GM21619 (cell line): ENCODE results near the gene TTR.

Source experiments
- ATAC-seq: cut with Tn5 transposase; IDR thresholded peaks from one replicate; pipeline ENCODE4 v1.9.1; 2021; ENCODE audit not compliant: unreplicated experiment

Gene TTR

DNA sequence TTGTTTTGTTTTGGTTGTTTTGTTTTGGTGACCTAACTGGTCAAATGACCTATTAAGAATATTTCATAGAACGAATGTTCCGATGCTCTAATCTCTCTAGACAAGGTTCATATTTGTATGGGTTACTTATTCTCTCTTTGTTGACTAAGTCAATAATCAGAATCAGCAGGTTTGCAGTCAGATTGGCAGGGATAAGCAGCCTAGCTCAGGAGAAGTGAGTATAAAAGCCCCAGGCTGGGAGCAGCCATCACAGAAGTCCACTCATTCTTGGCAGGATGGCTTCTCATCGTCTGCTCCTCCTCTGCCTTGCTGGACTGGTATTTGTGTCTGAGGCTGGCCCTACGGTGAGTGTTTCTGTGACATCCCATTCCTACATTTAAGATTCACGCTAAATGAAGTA lies at the start of gene TTR:
TSS of gene TTR (plus strand) at position 250 of the 400 bp plus-strand sequence. CDS start at position 276, 26 bp downstream.
- ATAC-seq, result no peak

DNA sequence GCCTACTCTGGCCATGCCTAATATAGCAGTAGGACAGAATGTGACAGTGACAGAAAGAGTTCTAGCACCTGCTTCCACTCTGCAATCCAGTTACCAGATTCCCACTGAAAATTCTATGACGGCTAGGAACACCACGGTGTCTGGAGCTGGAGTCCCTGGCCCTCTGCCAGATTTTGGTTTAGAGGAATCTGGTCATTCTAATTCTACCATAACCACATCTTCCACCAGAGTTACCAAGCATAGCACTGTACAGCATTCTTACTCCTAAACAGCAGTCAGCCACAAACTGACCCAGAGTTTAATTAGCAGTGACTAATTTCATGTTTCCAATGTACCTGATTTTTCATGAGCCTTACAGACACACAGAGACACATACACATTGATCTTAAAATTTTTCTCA lies 45.2 kb upstream of the TTR start:
- no peak for ATAC-seq

DNA sequence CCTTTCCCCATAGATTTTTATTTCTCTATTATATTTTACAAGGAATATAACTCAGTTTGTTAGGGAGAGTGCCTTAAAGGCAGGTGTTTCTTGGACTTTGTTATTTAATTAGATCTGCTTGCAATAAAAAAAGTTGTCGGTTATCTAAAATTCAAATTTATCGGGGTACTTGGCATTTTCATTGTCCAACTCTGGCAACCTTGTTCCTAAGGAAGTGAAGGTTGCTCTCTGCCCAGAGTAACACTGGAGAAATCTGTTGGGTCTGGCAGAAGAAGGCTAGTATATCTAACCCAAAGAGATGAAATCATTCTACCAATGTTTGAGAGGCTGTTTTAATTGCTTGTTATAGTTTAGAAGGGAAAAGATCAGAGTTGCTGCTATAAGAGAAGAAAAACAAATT lies 42.8 kb upstream of the TTR start:
- ATAC-seq, result no peak

- no peak for ATAC-seq
These were observed 42.3 kb upstream of the TTR start for GRCh38 chr18:31549416-31549815.

DNA sequence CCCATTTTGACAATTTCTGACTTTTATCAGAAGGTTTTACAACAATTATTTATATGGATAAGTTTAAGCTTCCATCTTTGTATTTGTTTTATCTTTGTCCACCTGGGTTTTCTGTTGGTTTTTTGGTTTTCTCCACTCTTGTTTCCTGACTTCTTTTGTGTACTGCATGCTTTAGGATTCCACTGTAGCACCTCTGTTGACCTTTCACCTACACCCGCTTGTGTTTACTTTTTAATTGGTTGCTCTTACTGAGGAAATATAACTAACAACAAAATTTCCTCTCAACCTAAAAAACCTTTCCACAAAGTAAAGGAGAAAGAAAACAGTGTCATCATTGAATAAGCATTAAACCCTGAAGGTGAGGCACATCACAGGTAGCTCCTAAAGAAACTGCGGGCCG lies 39.8 kb upstream of the TTR start:
- ATAC-seq, result no peak

DNA sequence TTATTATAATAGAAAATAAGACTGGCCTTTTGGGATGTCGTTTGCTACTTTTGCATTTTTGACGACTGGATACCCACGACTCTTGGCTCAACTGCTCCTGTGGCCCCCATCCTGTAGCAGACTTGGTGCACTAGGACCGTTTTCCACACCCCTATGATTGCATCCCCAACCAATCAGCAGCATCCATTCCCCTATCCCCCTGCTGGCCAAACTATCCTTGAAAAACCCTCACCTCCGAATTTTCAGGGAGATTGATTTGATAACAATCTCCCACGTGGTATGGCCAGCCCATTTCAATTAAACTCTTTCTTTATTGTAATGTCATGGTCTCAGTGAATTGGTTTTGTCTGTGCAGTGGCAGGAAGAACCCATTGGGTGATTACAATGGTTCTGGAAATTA lies 37.9 kb upstream of the TTR start:
- no peak for ATAC-seq

- ATAC-seq, result no peak
These were observed 36.9 kb upstream of the TTR start for GRCh38 chr18:31554776-31555175.

GRCh38 chr18:31555971-31556747 lies 35.5 kb upstream of the TTR start:
- ATAC-seq, result peak; percentile 55

DNA sequence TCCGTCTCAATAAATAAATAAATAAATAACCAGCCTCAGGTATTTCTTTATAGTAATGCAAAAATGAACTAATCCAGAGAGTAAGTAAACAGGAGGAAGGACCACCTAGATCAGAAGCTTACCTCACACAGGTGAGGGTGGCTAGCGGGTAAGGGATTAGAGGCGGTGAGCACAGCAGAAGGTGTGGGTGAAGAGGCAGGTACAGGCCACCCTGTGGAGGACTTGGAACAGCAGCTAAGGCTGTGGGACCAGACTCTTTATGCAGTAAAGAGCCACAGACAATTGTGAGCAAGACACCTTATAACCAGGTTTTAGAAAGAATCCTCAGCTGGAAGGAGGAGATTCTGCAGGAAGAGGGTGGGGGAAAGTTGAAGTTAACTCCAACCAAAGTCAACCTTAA lies 34.2 kb upstream of the TTR start:
- no peak for ATAC-seq

- no peak for ATAC-seq
These were observed 33.1 kb upstream of the TTR start for GRCh38 chr18:31558567-31558966.

GRCh38 chr18:31562726-31563125 lies 29.0 kb upstream of the TTR start:
- no peak for ATAC-seq

DNA sequence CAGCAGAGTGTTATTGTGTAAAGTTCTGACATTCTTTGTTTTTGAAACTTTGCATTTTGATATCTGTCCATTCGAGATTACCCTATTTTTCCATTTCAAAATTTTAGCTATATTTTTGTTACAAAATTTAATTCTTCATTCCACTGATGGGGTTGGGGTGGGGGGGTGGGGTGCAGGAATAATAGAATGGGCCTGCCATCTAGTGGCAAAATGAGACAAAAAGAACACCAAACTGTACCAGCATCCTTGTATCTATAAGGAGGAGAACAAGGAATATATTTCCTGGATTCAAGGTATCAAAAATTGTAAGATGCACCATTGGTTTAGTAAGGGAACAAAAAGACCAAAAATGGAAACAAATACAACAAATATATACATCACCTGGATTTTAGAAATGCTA lies 27.9 kb upstream of the TTR start:
- ATAC-seq, result no peak

- ATAC-seq, result no peak
These were observed 26.3 kb upstream of the TTR start for GRCh38 chr18:31565345-31565744.

- ATAC-seq, result no peak
These were observed 25.7 kb upstream of the TTR start for GRCh38 chr18:31565782-31566512.

DNA sequence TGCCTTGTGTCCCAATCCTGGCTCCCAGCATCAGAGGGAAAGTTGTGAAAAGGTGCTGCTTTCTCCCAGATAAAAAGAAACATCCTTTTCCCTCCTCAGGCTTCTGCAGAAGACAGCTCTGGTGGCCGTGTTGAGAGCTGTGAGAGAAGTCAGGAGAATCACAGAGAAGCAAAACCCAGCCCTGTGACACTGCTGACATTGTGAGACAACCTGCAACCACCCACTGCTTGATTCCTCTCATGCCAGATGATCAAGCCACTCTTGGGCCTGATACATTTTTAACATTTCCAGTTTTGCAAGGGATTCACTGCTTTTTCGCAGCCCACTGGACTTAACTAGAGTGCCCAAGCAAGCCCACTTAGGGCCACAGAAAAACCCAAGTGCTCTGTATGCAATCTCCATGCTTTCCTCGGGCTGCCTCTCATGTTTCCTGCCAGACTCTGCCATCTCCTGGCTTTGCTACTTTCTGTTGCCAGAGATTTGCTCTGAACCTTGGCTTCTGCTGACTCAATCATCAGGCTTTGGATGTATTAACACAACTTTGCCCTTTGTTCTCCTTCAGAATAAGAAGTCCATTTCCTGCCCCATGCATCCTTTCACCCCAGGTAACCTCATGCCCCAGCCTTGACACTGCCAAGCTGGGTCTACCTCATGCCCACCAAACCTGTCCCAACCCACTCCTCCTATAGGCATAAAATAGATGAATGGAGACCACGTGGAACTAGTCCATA lies 24.9 kb upstream of the TTR start:
- ATAC-seq, result no peak

DNA sequence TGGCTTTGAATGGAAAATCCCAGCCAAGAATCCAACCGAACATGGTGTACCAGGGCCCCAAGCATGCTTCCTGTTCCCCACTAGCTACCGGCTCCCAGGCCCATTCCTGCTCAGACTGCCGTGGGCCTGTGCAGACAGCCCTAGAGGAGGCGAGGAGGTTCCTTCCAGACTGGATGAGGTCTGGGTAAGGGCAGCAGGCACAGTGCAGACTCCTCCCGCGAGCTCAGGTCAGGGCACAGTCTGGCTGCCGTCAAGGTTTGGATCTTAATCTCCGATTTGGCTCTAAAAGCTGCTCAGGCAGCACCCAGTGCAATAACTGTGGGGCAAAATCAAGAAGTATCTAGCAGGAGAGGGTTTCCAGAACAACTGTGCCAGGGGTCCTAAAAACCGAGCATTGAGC lies 19.3 kb upstream of the TTR start:
- ATAC-seq, result no peak

DNA sequence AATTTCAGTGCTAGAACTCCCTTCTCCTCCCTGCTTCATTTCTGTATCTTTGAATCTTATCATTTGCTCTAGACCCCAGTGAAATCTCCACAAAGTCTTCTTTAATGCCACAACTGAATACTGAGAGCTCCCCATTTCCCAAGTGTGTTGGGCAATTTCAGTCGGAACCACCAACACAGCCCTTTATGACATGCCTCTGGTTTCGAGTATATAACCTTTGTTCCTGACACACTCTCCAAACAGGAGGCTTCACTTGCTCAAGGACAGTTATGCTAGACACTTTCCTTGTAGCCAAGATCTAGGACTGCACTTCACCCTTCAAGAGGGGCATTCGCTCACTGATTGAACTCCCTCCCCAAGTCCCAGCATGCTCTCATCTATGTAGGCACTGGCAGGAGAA lies 18.6 kb upstream of the TTR start:
- no peak for ATAC-seq

DNA sequence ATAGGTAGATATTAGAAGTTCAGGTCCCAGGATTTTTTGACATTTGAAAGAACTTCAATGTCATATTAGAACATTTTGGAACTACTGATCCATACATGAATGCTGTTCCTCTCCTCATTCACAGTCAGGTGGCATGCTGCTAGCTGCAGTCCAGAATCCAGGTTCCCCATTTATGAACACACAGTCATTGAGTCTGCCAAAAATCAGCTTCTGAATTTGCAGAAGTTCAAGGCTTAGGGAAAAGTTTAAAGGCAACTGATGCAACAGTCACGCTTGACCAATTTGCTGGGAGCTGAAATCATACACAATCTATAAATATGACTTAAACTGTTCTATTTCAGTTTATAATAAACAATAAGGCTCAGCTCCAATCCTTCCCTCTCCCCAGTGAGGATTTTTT lies 17.3 kb upstream of the TTR start:
- no peak for ATAC-seq

GRCh38 chr18:31575515-31576257 lies 16.0 kb upstream of the TTR start:
- no peak for ATAC-seq

- peak; percentile 71 for ATAC-seq
These were observed 15.0 kb upstream of the TTR start for GRCh38 chr18:31576670-31577069.

DNA sequence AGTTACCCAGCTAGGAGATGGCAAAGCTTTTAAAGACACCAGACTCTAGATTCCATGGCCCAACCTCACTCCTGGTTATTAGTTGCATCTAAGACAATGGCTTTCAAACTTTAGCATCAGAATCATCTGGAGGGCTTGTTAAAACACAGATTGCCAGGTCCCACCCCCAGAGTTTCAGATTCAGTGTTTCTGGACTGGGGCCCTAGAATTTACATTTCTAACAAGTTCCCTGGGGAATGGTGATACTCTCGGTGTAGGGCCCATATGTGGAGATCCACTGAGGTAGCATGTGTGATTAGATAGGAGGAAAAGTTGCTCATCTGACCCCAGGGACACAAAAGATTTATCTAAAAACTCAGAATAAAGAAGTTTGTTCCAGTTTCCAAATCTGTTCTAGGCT lies 14.5 kb upstream of the TTR start:
- peak; percentile 44 for ATAC-seq
